HG03439 (cell line): ENCODE results near the gene AOC2.
"Not testable (repeated sequence)": the region's sequence is repeated elsewhere in the genome, so short reads cannot be mapped to it uniquely, and the experiment has no call there.

ENCODE experiments used
- ATAC-seq: cut with Tn5 transposase; IDR thresholded peaks from one replicate; pipeline ENCODE4 v1.9.1; 2021; ENCODE audit warnings: mild to moderate bottlenecking, moderate library complexity; ENCODE audit not compliant: unreplicated experiment

AOC2 gene

DNA sequence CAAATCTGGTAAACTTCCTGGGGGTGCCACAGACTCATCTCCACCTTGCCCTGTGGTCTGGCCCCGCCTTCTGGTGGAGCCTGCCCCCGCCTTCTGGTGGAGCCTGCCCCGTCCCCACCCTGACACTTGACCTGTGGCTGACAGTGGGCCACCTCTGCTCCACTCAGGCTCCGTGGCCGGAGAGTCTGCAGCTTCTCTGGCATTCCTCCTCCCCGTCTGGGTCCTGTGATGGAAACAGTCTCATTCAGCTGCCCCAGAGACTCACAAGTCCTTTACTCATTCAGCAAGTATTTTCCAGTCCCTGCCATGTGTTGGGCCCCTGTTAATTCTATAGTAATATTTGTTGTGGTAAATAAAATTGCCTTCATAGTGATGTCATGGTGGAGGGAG, 35.2 kb downstream of the AOC2 start:
- no peak for ATAC-seq

DNA sequence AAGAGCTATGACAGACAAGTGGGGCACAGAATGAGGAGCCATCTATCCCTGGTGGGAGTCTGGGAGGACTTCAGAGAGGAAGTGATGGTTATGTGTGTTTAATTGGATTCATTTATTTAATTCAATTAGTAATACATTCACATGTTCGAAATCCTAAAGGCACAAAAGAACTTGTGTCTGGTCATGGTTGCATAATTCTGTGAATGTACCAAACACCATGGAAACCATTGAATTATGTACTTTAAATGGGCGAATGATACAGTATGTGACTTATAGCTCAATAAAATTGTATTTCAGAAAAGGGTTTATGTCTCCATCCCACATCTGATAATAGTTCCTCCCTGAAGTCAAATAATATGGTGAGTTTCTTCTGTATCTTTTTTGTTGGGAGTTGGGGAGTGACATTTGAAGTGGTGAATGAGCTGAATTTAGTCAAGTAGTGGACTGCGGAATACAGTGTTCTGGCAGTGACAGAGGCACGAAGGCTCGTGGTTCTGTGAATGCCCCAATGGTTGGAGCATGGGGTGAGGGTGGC, 36.5 kb downstream of the AOC2 start:
- ATAC-seq: no peak

DNA sequence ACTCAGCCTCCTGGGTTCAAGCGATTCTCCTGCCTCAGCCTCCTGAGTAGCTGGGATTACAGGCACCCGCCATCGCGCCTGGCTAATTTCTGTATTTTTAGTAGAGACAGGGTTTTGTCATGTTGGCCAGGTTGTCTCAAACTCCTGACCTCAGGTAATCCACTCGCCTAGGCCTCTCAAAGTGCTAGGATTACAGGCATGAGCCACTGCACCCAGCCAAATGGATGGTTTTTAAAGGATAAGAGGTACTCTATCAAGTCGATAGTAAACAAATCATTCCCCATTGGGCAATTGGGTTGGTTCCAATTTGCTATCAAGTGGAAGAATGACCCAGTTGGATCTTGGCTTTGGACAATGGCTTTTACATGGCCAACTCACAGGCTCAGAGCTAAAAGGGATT, 37.3 kb downstream of the AOC2 start:
- ATAC-seq: not testable (repeated sequence)

DNA sequence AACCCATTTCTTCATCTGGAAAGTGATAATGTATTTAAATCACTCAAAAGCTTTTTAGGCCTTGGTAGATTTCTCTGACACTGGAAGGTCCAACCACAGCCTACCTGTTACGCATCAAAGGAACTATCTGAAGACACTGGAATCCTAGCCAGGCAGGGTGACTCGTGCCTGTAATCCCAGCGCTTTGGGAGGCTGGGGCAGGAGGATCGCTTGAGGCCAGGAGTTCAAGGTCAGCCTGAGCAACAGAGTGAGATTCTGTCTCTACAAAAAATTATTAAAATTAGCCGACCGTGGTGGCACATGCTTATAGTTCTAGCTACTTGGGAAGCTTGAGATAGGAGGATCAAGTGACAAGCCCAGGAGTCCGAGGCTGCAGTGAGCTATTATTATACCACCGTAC, 37.8 kb downstream of the AOC2 start:
- no peak for ATAC-seq

DNA sequence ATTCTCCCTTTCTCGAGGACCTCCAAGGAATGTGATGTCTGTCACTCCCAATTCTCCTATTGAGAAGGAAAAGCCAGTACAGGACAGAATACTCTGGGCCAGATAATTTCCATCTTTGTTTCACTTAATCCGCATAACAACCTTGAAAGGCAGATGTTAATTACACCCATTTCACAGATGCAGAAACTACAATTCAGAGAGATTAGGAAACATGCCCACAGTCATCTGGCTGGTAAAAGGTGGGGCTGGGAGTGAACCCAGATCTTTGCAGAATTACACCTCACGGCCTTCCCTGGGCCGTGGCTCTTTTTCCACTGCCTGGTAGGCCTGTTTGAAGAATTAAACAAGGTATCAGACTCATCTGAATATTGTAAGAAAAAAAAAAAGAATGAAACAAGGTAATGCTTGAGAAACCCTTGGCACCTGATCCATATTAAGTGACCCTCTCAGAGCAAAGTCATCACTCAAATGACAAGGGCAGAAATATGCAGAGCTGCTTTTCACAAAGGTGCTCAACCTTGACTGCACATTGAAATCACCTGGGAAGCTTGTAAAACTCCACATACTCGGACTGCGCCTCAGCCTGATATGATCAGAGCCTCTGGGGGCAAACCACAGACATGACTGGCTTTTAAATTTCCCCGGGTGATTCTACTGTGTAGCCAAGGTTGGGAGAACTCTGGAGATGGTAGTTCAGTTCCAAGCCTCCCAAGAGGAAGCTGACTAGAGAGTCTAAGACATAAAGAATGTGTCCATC, 39.6 kb downstream of the AOC2 start:
- no peak for ATAC-seq

DNA sequence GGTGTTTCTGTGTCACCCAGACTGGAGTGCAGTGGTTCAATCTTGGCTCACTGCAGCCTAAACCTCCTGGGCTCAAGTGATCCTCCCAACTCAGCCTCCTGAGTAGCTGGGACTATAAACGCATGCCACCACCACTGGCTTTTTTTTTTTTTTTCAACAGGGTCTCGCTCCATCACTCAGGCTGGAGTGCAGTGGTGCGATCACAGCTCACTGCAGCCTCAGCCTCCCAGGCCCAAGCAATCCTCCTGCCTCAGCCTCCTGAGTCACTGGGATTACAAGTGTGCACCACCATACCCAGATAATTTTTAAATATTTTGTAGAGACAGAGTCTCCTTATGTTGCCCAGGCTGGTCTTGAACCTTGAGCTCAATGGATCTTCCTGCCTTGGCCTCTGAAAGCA, 41.4 kb downstream of the AOC2 start:
- not testable (repeated sequence) for ATAC-seq

DNA sequence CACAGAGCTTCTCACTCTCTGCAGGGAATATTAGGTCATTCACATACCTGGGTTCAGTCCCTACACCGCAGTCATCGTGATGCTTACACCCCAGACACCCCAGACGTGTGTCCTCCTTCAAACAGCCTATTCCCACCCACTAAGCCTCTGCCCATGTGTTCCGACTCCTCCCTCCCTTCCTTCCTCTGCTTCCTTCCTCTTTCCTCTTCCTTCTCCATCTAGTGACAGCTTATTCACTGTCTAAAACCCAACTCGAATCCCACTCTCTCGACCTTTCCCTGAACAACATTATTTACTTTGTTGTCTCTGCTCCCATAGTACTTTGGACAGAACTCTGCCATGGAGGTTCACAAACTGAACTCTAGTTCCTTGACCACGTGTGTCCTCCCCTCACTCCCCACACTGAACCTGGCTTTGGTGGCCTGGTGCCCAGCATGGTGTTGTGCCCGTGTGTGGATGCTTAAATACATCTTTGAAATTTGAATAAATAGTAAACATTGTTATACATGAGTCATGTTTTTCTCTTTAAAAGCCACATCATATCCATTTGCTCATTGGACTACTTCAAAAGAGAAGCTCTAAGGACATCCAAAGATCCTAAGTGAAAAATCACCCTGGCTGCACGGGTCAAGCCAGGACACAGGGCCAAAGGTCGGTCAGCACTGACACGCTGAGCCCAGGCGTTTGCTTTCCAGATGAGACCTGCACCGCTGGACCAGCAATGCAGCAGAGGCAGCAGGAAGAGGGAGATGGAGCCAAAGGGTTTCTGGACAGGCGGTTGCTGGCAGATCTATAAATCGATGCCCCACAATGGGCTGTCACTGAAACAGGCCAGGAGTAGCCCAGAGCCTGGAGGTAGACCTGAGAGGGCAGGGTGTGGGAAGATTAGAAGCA, 42.1 kb downstream of the AOC2 start:
- ATAC-seq: no peak

DNA sequence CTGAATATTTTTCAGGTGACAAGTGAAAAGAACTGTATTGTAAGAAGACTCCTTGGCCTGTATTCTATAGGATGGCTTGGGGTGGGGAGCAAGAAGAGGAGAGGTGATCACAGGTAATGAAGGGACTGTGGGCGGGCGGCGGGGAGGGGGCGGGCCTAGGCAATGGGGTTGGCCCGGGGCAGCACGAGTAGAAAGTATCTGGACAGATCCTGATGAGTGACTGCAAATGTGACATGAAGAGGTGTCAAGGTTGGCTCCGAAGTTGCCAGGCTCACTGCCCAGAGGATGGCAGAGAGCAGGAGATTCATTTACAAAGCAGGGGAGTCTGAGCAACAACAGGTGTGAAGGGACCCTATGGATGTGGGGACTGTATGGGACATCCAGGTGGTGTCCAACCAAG, 45.4 kb downstream of the AOC2 start:
- no peak for ATAC-seq

- no peak for ATAC-seq
Measured at GRCh38 chr17:42891539-42892152, 47.3 kb downstream of the AOC2 start.

DNA sequence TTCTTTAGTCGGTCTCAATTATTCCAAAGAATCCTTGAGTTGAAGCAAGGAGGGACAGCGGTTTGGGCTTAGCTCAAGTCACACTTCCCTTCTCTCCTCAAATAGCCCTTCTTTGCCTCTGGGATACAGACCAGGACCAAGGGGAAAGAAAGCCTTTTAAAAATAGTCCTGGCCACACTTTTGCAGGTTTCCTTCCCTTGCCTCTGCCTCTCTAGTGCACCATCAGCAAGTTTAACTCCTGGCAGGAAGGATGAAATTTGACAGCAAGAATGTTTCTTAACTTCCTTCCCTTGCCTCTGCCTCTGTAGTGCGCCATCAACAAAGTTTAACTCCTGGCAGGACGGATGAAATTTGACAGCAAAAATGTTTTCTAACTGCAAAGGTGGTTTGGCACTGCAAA, 49.0 kb downstream of the AOC2 start:
- ATAC-seq: no peak

GRCh38 chr17:42894283-42895184, 50.2 kb downstream of the AOC2 start:
- ATAC-seq: no peak

GRCh38 chr17:42895185-42895555, 50.8 kb downstream of the AOC2 start:
- no peak for ATAC-seq

GRCh38 chr17:42898147-42898811, 53.9 kb downstream of the AOC2 start:
- ATAC-seq: no peak

- not testable (repeated sequence) for ATAC-seq
Measured at GRCh38 chr17:42899981-42900380, 55.6 kb downstream of the AOC2 start.
